Stimulated activated CD8-positive, alpha-beta memory T cell treated with anti-CD3 and anti-CD28 coated beads, Interleukin-7, amount 100 ng/mL, for 24 hours (primary cell): ENCODE results near the gene GPS1.

Experiments used
- DNase-seq: peaks from one replicate; pipeline ENCODE4 v3.0.0-alpha.2; 2020; ENCODE audit warnings: low read depth

GPS1 gene

DNA sequence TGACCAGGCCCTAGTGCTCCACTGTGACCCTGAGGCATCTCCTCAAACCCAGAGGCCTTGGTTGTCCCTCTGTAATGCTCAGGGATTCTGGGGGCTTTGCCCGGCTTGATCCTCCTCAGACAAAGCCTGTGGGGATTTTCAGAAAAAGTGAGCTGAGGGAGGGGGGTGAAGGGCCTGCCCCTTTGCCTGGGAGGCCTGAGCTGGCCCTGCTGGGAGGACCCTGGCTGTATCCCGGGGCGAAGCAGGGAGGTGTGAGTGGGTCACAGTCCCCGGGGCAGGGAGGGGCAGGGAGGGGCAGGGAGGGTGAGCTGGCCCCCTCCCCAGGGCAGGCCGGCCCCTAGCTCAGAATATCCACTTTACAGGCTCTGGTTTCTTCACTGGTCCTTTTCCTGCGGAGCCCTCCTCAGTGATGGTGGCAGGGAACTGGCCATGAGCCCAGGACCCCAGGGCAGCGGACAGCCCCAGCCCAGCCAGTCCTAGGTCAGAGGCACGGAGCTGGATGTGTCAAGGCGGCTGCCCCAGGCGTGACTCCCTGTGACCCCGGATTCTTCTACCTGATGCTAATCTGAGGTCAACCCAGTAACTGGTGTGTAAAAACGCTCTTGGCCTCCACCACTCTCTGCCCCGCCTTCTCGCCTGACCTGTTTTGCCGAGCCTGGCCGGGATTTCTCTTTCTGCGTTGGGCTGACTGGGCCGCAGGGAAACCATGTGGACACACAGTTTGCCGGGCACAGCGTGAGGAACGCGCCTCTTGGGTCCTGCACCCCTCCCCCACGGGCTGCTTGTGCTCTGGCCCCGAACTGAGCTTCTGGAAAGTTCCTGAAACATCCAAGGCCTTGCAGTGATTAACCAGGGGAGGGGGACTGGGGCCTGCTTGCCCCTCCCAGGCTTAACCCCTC lies 52.1 kb downstream of the GPS1 start:
- DNase-seq: no peak

DNA sequence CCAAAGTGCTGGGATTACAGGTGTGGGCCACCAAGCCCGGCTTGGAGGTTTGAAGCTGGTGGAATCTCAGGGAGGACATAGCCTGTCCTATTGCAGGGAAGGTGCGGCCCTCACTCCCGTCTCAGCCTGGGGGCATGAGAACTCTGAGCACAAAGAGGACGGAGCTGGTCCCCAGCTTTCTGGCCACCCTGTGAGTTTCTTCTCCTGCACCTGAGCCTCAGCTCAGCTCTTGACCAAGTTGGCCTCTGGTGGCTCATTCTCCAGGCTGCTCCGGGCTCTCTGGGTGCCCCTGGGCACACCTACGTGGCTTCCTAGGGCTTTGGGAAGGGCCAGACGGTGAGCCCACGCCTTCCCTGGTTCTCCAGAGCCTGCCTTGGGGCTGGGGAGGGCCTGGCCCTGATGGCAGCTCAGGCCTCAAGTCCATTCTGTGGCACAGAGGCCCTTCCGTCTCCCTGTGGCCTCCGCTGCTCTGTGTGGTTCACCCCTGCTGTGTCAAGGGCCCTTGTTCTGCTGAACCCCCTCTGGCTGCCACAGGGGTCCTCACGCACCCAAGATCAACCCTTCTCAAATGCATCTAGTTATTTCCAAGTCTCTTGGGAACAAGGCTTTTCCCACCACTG lies 53.2 kb downstream of the GPS1 start:
- DNase-seq: no peak

DNA sequence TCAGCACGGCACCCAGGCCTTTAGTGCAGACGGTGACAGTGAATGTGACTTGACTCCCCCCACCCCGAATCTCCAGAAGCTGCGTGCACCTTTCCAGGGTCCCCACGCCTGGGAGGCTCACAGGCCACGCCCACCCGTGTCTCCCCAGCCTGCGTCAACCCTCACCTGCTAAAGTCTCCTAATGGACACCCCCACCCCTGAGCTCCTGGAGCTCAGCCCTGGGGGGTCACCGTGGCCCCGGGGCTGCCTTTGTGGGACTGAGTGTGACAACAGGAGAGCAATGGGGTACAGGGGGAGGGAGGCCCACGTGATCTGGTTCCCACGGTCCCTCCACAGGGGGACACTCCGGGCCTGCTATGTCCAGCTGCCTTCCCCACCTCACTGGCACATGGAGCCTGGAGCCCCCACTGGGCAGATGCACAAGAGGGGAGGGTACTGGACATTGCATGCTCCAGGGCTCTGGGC lies 53.8 kb downstream of the GPS1 start:
- no peak for DNase-seq

DNA sequence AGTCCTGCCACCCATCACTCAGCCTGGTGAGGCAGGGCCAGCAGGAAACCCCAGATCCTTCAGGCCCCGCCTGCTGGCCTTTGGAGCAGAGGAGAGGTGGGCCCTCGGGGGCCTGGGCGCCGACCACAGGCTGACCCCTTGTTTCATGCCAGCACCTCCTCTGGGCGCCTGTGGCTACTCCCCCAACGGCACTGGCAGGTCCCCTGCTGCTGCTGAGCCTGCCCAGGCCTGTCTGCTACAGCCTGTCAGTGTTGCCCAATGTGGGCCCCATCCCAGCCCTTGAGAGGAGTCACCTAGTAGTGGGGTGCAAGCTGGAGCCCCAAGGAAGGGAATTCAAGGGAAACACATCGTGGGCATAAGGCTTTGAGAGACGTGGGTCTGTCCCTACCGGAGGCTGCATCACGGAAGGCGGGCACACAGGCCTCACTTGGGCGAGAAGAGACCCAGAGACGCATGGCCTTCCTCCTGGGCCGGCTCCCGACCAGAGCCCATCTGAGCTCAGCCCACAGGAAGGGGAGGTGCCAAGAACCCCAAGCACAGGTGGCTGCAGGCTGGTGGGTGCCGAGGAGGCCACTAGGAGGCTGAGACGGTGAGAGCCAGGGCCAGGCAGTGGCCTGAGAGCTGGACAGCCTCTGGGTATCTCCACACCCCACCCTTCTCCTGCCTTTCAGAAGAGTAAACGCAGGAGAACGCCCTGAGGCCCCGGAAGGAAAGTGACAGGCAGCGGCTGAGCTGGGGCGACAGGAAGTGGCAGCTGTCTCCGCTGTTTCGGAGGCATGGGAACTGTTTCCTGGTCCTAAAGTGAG lies 54.4 kb downstream of the GPS1 start:
- DNase-seq: no peak

DNA sequence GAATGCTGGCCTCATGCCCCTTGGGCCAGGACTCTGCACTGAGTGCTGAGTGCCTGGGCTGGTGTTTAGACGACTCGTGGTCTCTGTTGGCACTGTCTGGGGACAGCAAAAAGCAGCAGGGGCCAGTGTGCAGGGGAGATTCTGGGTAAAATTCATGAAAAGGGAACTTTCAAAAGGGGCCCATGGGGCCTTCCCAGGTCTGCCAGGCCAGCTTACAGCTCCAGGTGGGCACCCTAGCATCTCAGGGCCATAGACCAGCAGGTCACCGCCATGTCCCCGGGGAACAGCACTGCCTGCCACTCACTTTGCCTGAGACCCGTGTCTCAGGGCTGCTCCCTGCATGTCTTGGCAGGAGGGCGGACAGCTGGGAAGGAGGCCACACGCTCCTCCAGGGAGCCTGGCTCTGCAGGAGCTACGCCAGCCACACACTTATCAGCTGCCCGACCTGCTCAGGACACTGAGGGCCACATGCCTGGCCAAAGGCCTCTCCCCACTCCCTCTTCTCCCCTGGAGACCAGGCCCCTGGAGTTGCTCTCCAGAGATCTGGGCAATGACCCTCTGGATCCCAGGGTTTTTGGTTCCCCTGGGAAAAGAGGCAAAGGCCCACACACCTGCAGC lies 55.1 kb downstream of the GPS1 start:
- no peak for DNase-seq
